T47D (cell line): ENCODE results near the gene ACYP2.
A peak's percentile ranks its signal among the peaks of the same experiment; 100 is the strongest.

Experiments used
- DNase-seq, 2 experiments: peaks; one replicate each; pipeline versions ENCODE4 v3.0.0 to v3.0.0-alpha.2; 2011 to 2012; ENCODE audit warnings: low read depth in 1 of 2, low spot score in 1 of 2
- JUND ChIP-seq: IDR thresholded peaks from 2 replicates; pipeline ENCODE4 v1.6.1; 2012; ENCODE audit warnings: low read depth
- in situ Hi-C: cut with HindIII; loops from 2 replicates; pipeline ENCODE4 v1.10.0; 2016; ENCODE audit warnings: low sequenced_read_pairs, low pct_unique_long_range_greater_than_20kb

Gene ACYP2

GRCh38 chr2:54187331-54187730, 71.9 kb downstream of the ACYP2 start:
- TF ChIP-seq JUND = no peak
- no peak for DNase-seq
- in situ Hi-C loops = no loop called here

- no peak for DNase-seq
- TF ChIP-seq JUND = no peak
- in situ Hi-C loops = no loop called here
Measured at GRCh38 chr2:54189539-54189938, 74.1 kb downstream of the ACYP2 start.

- no peak for TF ChIP-seq JUND
- DNase-seq = no peak
- in situ Hi-C loops = no loop called here
Measured at GRCh38 chr2:54191361-54192135, 76.1 kb downstream of the ACYP2 start.

GRCh38 chr2:54194761-54195750, 79.6 kb downstream of the ACYP2 start:
- TF ChIP-seq JUND = no peak
- in situ Hi-C loops = no loop called here
- no peak for DNase-seq

GRCh38 chr2:54196646-54197045, 81.2 kb downstream of the ACYP2 start:
- TF ChIP-seq JUND = no peak
- in situ Hi-C loops = no loop called here

GRCh38 chr2:54204476-54204875, 89.1 kb downstream of the ACYP2 start:
- DNase-seq = no peak
- no peak for TF ChIP-seq JUND
- in situ Hi-C loops = no loop called here

More at GRCh38 chr2:54196646-54197045, 81.2 kb downstream of the ACYP2 start:
- DNase-seq = no peak

- DNase-seq = peak; percentile 11 to 41
- in situ Hi-C loops = no loop called here
- TF ChIP-seq JUND = no peak
Measured at GRCh38 chr2:54206596-54206995, 91.2 kb downstream of the ACYP2 start.

- TF ChIP-seq JUND = no peak
- no peak for DNase-seq
- in situ Hi-C loops = no loop called here
Measured at GRCh38 chr2:54207666-54208195, 92.3 kb downstream of the ACYP2 start.

- in situ Hi-C loops = no loop called here
- no peak for TF ChIP-seq JUND
- DNase-seq = no peak
Measured at GRCh38 chr2:54208364-54209240, 93.2 kb downstream of the ACYP2 start.

GRCh38 chr2:54209379-54209778, 94.0 kb downstream of the ACYP2 start:
- DNase-seq = no peak
- in situ Hi-C loops = no loop called here
- no peak for TF ChIP-seq JUND

- in situ Hi-C loops = no loop called here
- no peak for DNase-seq
Measured at GRCh38 chr2:54212456-54212855, 97.0 kb downstream of the ACYP2 start.

GRCh38 chr2:54213082-54213481, 97.7 kb downstream of the ACYP2 start:
- in situ Hi-C loops = no loop called here
- DNase-seq = no peak
- TF ChIP-seq JUND = no peak

More at GRCh38 chr2:54212456-54212855, 97.0 kb downstream of the ACYP2 start:
- no peak for TF ChIP-seq JUND
